Transverse colon (tissue), 4 donors: ENCODE measurements around the gene SGMS2. TPM values are rescaled to one million over a fixed set of nuclear protein-coding genes. Genes with fewer than 3 reads are reported as not detected.

Experiments used
- DNase-seq: peaks from one replicate; pipeline ENCODE4 v3.0.0-alpha.2; 2019
- H3K27ac ChIP-seq, 4 donors: fragments of 200-600 bp; sonication (generic); 2 replicates each; pipeline ENCODE4 v1.5.1; 2016 to 2018; ENCODE audit warnings: inconsistent platforms in 4 of 4
- H3K27me3 ChIP-seq: fragments of 200-600 bp; sonication (generic); 2 replicates; pipeline ENCODE4 v1.5.1; 2017; ENCODE audit warnings: inconsistent platforms
- H3K36me3 ChIP-seq, 4 donors: fragments of 200-600 bp; sonication (generic); 2 replicates each; pipeline ENCODE4 v1.5.1; 2017 to 2019; ENCODE audit warnings: inconsistent platforms in 4 of 4
- H3K4me1 ChIP-seq, 4 donors: fragments of 200-600 bp; sonication (generic); 2 replicates each; pipeline ENCODE4 v1.5.1; 2017 to 2020; ENCODE audit warnings: inconsistent platforms in 4 of 4
- H3K4me3 ChIP-seq, 4 donors: fragments of 200-600 bp; sonication (generic); 1 replicate in 1 of 4; 2 replicates in 3 of 4; pipeline versions ENCODE4 v1.5.1 to v1.6.1; 2017 to 2019; ENCODE audit warnings: inconsistent platforms in 4 of 4
- H3K9me3 ChIP-seq, 2 donors: fragments of 200-600 bp; sonication (generic); 2 replicates each; pipeline ENCODE4 v1.5.1; 2017 to 2019; ENCODE audit warnings: inconsistent platforms in 2 of 2
- CTCF ChIP-seq, 5 experiments: fragments of 200-600 bp in 3 of 5; fragments of 450-650 bp in 2 of 5; sonication (generic) in 3 of 5; IDR thresholded peaks; 1 replicate in 2 of 5; 2 replicates in 3 of 5; pipeline ENCODE4 v1.5.1; 2016 to 2017; ENCODE audit warnings: antibody characterized with exemption in 5 of 5, inconsistent platforms in 3 of 5, mild to moderate bottlenecking in 2 of 5, moderate library complexity in 1 of 5
- EP300 ChIP-seq: sonication (generic); formaldehyde crosslinking; IDR thresholded peaks from one replicate; pipeline ENCODE4 v1.6.1; 2017; ENCODE audit warnings: antibody characterized with exemption, low read depth
- POLR2A ChIP-seq: fragments of 450-650 bp; IDR thresholded peaks from one replicate; pipeline ENCODE4 v1.6.1; 2016; ENCODE audit warnings: antibody characterized with exemption, mild to moderate bottlenecking, moderate library complexity
- POLR2AphosphoS5 ChIP-seq, 3 donors: sonication (generic); formaldehyde crosslinking; IDR thresholded peaks; one replicate each; pipeline ENCODE4 v1.6.1; 2016; ENCODE audit warnings: antibody characterized with exemption in 3 of 3
- WGBS, 2 donors: methylation state at CpG; one replicate each; pipeline ENCODE4 v1.1.5; 2018; ENCODE audit warnings: low coverage in 1 of 2; 5-methylcytosine and 5-hydroxymethylcytosine counted together
- in situ Hi-C, 4 donors: fragments of 200-750 bp; cut with MboI; loops; one replicate each; pipeline versions ENCODE4 v1.15.0 to v1.15.1; 2017; ENCODE audit warnings: low sequenced_read_pairs in 3 of 4, low pct_ligation_motif_present in 1 of 4, low pct_unique_long_range_greater_than_20kb in 1 of 4
- intact Hi-C: fragments of 100-400 bp; cut with DNase I; formaldehyde crosslinking; loops from one replicate; pipeline ENCODE4 v1.15.1; 2023; ENCODE audit warnings: low total_unique reads
- total RNA-seq, 4 donors: library from RNA; depleted of rRNA; stranded (reverse); fragments of >200 nt; gene quantifications; one replicate each; pipeline ENCODE4 v1.1.0, GENCODE V29; 2016

The SGMS2 gene
- total RNA-seq, 4 donors from 2014 or later = 75.8 to 203 (median 122) TPM

GRCh38 chr4:107939307-107939706 is 114.6 kb downstream of the SGMS2 start:
- no peak for DNase-seq
- Histone ChIP-seq H3K27ac (no peak overlapping the region), H3K4me3 (no peak overlapping the region), H3K4me1 (no peaks in the 10 kb centered on the region), H3K27me3 (no peaks in the 10 kb centered on the region), H3K9me3 (no peaks in the 10 kb centered on the region), H3K36me3 (no peaks in the 10 kb centered on the region)
- 82 to 89% methylated on average over 1 of the region's 1 CpG for WGBS, 2 donors
- TF ChIP-seq EP300 (no peak), CTCF (IDR thresholded peaks at IDR 0.05) (no peak), POLR2AphosphoS5 (IDR thresholded peaks at IDR 0.05) (no peak), POLR2A (no peak)
- intact Hi-C loops = no loop called here
- in situ Hi-C loops = no loop called here

- TF ChIP-seq EP300 (no peak), POLR2A (no peak), POLR2AphosphoS5 (IDR thresholded peaks at IDR 0.05) (no peak)
- H3K4me3 ChIP-seq = no peak overlapping the region
- H3K27ac ChIP-seq = no peak overlapping the region
- WGBS, 2 donors = 93 to 95% methylated on average over 2 to 3 of the region's 3 CpGs
- in situ Hi-C loops = no loop called here
- H3K9me3 ChIP-seq = no peaks in the 10 kb centered on the region
- H3K27me3 ChIP-seq = no peaks in the 10 kb centered on the region
- no peak for DNase-seq
- H3K4me1 ChIP-seq = no peaks in the 10 kb centered on the region
- intact Hi-C loops = no loop called here
- peaks cover 0 to 7% (median 0%) of the 10 kb centered on the region in 4 donors for H3K36me3 ChIP-seq
Measured at GRCh38 chr4:107945809-107946208, 121.1 kb downstream of the SGMS2 start.

GRCh38 chr4:107950746-107951540 is 126.2 kb downstream of the SGMS2 start:
- peaks cover 0 to 1% of the 10 kb centered on the region in 2 donors for H3K9me3 ChIP-seq
- intact Hi-C loops = no loop called here
- H3K27ac ChIP-seq = no peak overlapping the region
- in situ Hi-C loops = no loop called here
- DNase-seq = no peak
- H3K36me3 ChIP-seq = peaks cover 0 to 7% (median 0%) of the 10 kb centered on the region in 4 donors
- 94 to 100% methylated on average over 2 of the region's 2 CpGs for WGBS, 2 donors
- no peaks in the 10 kb centered on the region for H3K27me3 ChIP-seq
- no peak overlapping the region for H3K4me3 ChIP-seq
- no peaks in the 10 kb centered on the region for H3K4me1 ChIP-seq
- TF ChIP-seq CTCF (IDR thresholded peaks at IDR 0.05) = no peak
- no peak for TF ChIP-seq EP300
- no peak for TF ChIP-seq POLR2AphosphoS5 (IDR thresholded peaks at IDR 0.05)
- TF ChIP-seq POLR2A = no peak

GRCh38 chr4:107951551-107951950 is 126.8 kb downstream of the SGMS2 start:
- in situ Hi-C loops = no loop called here

More at GRCh38 chr4:107951551-107951950, 126.8 kb downstream of the SGMS2 start:
- no peak overlapping the region for H3K27ac ChIP-seq
- H3K27me3 ChIP-seq = no peaks in the 10 kb centered on the region
- no peak for DNase-seq
- H3K36me3 ChIP-seq = peaks cover 0 to 7% (median 0%) of the 10 kb centered on the region in 4 donors
- H3K4me3 ChIP-seq = no peak overlapping the region
- H3K9me3 ChIP-seq = peaks cover 0 to 6% of the 10 kb centered on the region in 2 donors
- intact Hi-C loops = no loop called here
- no peaks in the 10 kb centered on the region for H3K4me1 ChIP-seq
- TF ChIP-seq POLR2A = no peak
- no peak for TF ChIP-seq CTCF (IDR thresholded peaks at IDR 0.05)
- TF ChIP-seq POLR2AphosphoS5 (IDR thresholded peaks at IDR 0.05) = no peak
- TF ChIP-seq EP300 = no peak
